OCI-M1 (cell line): ENCODE measurements around the gene TM7SF2.
A peak's percentile ranks its signal among the peaks of the same experiment; 100 is the strongest.
"Not testable (repeated sequence)": the region's sequence is repeated elsewhere in the genome, so short reads cannot be mapped to it uniquely, and the experiment has no call there.

Experiments
- DNase-seq: peaks from one replicate; lab custom pipeline; 2025; lab: John Stamatoyannopoulos, UW

Gene TM7SF2

DNA sequence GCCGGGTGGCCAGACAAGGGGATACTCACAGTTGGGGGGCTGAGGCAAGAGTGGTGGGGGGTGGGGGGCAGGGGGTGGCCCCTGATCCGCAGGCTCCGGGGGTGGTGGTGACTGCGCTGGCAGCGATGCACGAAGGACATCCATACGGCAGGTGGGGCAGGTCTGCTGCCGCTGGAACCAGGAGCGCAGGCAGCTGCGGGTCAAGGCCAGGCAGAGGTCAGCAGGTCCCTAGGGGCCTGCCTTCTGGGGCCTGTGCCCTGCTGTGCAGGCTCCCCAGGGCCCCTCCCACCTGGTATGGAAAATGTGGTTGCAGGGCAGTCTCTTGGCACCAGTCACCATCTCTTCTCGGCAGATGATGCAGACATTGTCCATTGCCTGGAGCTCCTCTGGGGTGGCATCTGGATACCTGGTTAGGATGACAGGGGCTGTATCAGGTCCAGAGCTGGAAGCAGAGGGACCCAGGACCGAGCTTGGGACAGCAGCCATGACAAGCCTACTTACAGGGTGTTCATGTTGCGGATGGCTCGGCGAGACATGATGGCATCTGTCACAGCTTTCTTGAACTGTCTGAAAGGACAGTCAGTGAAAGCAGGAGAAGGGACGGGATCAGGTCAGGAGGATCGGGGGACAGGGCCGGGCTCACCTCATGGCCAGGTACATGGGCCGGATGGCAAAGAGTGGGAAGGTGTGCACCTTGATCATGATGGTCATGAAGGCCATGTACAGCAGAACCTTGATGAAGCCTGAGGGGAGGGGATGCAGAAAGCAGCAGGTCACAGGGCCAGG, 19.2 kb downstream of the TM7SF2 start:
- no peak for DNase-seq

DNA sequence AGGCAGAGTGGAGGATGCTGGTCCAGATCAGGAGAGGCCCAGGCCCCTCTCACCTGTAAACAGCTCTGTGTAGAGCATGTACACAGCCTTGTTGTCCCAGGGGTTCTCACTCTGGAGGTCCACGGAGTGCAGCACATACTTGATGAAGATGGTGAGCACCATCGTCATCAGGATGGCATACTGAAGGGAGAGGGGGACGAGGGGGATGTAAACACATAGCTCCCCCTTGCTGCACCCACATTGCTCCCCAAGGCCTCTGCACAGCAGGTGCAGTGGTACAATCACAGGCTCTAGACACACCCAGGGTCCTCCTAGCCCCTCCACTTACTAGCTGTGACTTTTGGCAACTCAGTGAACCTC, 19.7 kb downstream of the TM7SF2 start:
- DNase-seq: no peak

DNA sequence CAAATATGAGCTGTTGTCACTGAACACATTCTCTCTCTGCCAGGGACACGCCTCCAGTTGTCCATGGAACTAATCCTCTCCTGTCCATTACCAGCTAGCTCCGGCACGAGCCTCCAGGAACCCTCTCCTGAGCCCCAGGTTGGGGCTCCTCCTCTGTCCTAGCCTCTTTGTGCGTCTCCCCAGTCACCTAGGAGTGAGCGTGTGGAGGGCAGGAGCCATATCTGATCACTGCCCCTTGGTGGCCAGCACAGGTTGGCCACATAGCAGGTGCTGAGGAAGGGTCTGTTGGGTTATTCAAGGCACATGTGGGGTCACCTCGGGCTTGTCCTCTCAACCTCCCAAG, 20.2 kb downstream of the TM7SF2 start:
- DNase-seq: no peak

DNA sequence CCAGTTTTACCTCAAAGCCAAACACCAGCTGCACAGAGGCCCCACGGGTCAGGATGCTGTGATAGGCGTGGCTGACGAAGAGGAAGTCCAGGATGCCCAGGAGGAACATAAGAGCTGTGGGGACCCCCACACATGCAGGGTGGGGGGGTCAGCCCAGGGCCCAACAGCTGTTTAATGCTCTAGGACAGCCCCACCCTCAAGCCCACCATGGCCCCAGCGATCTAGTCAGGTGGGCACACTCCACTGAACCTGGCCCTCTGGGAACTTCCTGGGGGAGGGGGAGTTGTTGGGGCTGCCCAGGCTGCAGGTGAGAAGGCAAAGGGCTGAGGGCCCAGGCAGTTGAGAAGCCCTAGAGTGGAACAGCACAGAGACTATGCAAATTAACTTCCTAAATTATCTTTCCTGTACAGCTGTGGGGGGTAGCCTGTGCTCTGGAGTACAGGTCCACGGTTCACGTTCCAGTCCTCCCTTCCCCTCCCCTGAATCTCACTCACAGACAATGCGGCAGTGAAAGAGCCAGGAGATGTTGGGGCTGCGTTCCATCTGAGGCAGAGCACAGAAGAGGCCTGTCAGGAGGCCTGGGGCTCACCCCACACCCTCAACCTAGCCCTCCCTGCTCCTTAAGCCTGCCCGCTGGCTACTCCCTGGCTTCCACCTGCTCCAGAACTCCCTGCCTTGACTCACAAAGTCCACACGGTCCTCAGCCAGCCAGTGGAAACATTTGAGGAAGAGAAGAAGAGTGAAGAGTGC, 20.7 kb downstream of the TM7SF2 start:
- DNase-seq: no peak

DNA sequence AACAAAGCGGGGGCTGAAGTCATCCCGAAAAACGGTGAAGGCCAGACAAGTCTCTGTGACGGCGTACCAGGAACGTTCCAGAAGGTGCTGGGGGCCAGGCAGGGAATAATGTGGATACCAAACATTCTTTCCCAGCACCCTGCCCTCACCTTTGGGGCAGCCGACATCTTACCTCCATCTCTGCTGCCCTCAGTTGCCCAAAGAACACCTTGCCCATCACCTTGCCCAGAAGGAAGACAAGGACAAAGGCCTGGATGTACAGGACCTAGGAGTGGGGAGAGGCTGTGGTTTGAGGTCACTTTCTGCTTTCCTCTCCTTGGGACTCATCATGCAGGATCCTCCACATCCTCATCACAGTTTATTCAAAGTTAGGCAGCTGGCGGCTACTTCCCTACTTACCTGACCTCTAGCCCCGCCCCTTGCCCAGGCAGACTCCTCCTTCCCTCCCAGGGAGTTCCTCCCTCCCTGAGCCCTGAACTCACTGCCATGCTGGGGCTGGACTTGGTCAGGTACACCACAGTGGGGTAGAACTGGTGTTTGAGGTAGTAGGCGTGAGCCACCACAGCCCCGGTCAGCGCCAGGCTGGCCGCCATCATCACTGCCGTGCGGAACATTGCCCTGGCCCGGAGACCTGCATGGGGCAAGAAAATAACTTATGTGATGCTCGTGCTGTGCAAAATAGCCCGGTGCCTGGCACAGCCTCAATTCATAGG, 21.5 kb downstream of the TM7SF2 start:
- peak; percentile 29 for DNase-seq

DNA sequence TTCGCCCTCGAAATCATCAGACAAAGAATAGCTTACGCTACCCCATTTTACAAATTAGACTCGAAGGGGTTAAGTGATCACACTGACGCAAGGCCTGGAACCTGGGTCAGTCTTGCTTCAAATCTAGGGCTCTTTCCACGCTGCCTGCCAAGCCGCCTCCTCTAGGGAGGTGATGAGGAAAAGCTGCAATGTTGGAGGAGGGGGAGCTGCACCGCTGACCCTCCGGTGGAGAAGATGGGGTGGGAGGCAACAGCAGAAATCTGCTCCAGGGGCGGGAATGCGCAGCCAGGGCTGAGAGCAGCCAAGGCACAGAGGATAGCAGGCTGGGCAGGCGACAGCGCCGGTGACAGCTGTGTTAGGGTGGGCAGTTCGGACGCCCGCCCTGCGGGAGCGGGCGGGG, 22.1 kb downstream of the TM7SF2 start:
- no peak for DNase-seq

DNA sequence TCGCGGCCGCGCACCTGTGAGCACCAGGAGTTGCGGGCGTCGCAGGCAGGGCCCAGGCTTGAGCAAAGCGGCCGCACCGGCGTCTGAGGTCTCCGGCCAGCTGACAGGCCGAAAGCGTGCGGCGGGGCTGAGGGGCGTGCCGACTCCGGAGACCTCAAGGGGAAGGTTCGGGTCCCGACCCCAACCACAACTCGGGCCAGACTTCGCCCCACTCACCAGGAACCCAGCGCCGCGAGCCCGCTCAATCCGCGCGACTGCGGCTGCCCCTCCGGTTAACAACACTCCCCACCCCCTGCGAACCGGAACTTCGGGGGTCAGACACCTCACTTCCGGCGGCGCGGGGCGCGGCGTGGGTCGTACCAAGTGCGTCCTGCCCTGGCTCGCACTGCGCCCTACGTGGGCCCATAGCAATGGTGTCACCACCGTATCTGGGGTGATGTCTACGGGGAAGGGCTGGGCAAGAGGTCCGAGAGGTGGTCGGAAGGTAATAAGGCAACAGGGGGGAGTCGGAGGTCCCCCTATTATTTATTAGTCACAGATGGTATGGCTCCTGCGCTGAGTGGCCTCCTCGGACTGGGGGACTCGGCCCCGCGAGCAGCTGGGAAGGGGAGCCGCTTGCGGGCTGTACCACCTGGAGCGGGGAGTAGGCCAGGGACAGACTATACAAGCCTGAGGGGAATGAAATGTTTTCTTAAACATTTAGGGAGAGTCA, 22.7 kb downstream of the TM7SF2 start, which contains the start of gene SYVN1:
Gene SYVN1 (minus strand): TSS at position 280 of the 712 bp plus-strand sequence. CDS start 918 bp downstream, outside the sequence.
- DNase-seq: peak; percentile 94

DNA sequence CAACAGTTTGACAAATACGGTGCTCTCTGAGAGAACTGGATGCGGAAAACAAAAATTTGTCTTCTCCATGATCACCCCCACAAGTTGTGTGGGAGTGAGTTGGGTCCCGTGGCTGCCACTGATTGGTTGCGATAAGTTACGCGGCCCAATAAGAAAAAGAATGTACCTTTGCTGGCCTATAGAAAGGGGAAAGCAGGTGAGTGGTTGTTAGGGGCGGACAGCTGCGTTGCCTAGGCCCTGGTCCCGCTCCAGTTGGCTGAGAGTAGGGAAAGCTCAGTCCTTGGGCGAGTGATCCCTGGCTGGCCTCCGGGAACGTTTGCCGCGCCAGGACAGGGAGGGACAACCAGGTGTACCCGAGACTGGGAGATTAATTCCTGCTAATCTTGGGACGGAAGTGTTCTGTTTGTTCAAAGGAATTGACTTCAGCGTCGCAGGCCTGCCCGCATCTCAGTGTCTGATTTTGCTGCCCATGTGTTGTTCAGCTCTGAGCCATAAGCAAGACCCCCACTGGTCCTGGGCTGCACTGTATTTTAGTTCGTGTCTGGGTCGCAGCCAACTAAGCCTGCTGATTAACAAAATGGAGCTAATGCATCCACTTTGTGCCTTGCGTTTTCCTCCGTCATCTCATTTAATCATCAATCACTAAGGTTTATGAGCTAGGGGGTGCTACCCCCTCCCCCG, 23.4 kb downstream of the TM7SF2 start:
- peak; percentile 97 for DNase-seq

DNA sequence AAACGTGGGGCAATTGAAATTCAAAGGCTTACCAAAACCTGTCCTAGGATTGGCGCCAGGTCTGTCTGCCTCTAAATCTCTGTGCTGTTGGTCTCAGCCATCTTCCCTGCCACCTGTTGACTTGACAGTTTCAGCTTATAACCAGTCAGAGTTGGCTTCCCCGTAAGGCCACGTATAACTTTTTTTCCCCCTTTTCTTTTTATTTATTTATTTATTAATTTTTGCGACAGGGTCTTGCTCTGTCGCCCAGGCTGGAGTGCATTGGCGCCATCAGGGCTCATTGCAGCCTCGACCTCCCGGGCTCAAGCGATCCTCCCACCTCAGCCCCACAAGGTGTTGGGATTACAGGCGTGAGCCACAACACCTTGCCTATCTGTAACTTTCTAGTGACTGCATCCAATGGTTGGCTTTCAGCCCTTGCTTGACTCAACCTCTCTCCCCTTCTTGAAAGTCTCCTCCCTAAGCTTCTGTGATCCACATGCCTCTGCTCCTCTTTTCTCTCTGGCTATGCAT, 24.0 kb downstream of the TM7SF2 start:
- no peak for DNase-seq

DNA sequence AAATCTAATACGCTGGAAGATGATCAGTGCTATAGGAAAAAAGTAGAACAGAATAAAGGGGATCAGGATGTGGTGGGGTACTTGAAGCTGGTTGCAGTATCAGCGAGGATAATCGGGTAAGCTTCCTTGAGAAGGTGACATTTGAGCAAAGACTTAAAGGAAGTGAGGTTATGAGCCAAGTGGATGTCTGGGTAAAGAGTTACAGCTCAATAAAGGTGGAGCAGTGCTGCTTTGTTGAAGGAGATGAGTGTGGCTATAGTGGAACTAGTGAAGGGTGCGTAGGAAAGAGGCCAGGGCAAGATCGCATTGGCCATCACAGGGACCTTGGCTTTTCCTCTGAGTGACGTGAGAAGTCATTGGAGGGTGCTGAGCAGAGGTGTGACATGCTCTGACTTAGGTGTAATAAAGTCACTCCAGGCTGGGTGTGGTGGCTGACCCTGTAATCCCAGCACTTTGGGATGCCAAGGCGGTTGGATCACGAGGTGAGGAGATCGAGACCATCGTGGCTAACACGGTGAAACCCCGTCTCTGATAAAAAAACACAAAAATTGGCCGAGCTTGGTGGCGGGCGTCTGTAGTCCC, 24.9 kb downstream of the TM7SF2 start:
- DNase-seq: no peak

DNA sequence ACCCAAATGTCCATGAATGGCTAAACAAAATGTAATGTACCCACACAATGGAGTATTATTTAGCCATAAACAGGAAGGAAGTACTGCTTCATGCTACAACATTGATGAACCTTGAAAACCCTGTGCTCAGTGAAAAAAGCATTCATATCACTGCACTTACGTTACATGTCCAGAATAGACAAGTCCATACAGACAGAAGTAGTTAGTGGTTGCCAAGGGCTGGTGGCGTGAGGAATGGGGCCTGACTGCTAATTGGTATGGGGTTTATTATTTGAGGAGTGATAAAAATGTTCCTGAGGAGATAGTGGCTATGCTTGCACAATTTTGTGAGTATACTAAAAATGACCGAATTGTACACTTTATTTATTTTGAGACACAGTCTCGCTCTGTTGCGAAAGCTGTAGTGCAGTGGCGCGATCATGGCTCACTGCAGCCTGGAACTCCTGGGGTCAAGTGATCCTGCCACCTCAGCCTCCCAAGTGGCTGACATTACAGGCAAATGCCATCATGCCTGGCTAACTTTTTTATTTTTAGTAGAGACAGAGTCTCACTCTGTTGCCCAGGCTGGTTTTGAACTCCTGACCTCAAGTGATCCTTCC, 30.3 kb downstream of the TM7SF2 start:
- no peak for DNase-seq

DNA sequence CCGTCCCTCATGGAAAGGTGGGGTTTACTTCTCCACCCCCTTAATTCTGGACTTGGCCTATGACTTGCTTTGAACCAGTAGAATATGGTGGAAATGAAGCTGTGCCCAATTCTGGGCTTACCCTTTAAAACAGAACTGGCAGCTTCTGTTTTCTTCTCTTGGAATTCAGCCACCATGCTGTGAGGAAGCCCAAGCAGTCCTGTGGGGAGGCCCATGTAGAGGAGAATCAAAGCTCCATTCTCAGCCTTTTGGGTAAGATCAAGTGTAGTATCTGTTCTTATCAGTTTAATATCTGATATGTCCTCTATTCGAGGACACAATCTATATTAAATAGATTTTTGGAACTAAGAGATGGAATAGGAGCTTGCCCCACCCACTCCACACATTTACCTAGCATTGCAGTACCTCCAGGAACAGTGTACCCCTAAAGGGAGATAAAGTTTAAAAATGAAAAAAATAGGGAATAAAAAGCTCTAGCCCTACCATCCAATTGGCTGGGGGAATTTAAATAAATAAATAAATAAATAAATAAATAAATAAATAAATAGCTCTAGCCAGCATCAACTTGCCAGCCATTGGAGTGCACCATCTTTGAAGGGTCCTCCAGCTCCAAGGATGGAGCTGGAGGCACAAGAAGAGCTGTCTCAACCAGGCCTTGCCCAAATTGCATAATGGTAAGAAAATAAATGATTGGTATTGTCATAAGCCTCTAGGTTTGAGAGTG, 35.8 kb downstream of the TM7SF2 start:
- DNase-seq: no peak

DNA sequence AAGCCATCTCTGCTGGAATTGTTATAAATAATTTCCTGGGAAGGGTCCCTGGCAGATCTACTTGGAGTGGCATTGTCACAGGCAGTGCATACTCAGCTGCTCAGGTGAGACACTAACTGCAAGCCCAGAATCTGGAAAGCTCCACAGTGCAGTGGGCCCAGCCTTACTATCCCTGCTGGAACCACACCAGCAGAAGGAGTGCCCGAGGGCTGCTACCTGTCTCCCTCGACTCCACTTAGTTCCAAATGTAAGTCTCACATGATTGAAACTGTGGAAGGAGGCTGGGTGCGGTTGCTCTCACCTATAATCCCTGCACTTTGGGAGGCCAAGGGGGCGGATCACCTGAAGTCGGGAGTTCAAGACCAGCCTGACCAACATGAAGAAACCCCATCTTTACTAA, 37.0 kb downstream of the TM7SF2 start:
- DNase-seq: no peak

DNA sequence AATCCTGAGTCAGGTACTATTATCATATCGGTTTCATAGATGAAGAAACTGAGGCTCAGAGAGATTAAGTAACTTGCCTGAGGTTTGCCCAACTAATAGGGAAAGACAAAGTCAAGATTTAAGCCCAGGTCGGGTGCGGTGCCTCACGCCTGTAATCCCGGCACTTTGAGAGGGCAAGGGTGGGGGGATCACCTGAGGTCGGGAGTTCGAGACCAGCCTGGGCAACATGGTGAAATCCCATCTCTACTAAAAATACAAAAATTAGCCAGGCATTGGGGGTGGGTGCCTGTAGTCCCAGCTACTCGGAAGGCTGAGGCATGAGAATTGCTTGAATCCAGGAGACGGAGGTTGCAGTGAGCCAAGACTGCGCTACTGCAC, 38.4 kb downstream of the TM7SF2 start:
- not testable (repeated sequence) for DNase-seq

DNA sequence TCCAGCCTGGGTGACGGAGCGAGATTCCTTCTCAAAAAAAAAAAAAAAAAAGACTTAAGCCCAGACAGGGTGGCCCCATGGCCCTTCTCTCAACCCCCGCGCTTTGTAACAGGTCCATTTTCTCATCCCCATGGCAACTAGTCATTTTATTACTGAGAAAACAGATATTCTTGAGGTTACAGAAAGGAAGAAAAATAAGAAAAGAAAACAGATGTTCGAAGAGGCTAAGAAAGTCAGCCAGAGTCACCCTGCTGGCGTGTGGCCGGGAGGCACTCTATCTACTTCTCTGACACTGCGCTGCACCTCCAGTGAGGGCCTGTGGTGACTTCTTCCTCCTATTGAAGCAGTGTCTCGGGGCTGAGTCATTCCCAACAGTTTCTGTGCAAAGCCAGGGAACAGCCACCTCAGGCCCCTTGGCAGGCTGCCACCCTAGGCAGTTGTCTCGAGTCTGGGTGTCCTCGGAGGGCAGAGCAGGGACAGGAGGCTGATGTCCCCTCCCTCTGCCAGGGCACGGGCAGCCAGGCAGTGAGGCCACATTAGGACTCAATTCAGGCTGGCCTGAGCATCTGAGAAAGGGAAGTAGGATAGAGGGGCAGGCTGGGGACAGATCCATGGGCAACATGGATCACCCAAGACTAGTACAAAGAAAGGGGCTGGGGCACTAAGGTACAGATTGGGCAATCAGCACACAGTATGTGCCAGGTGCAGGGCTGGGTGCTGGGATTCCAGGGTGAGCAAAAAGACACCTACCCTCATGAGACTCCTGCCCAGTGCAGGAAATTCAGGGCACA, 39.0 kb downstream of the TM7SF2 start:
- peak; percentile 93 for DNase-seq

DNA sequence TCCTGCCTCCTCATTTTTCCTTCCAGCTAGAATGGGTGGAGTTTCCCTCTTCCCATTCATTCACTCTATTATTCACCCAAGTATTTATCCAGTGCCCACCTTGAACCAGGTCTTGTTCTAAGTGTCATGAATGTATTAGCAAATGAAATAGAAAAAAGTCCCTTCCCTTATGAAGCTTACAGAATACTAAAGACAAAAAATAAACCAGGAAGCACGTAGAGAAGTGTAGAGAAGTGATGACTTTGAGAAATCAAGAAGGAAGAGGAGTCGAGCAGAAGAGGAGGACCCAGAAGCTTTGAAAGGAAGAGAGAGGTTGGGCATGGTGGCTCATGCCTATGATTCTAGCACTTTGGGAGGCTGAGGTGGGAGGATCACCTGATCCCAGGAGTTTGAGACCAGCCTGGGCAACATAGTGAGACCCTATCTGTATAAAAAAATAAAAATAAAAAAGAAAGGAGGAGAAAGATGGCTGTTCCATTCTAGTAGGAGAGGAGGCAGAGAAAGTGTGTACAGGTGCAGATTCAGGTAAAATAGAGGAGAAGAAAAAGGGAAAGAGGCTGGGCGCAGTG, 39.7 kb downstream of the TM7SF2 start:
- peak; percentile 24 for DNase-seq

DNA sequence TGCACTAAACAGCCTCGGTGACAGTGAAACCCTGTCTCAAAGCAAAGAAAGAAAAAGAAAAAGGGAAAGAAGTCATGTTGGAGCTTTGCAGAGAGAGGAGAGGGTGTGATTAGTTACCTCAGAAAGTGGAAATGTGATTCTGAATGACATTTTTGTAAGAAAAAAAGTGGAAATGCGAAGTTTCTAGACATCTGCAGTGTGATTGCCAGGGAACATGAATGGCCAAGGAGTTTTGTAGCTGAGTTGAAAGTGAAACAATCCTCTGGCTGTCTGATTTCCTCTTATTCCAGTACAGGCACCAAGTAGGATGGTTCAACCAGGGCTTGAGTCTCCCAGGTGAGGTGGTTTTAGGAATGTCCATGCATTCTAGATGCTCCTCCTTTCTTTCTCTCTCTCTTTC, 40.5 kb downstream of the TM7SF2 start:
- peak; percentile 48 for DNase-seq

DNA sequence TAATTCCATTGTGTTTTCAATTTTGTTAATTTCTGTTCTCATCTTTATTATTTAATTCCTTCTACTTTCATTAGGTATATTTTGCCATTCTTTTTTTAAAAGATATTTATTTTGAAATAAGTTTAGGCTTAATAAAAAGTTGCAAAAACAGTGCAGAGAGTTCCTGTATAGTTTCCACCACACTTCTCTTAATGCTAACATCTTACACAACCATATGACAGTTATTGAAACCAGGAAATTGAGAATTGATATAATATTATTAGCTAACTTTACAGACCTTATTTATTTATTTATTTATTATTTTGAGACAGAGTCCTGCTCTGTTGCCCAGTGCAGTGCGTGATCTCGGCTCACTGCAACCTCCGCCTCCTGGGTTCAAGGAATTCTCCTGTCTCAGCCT, 44.6 kb downstream of the TM7SF2 start:
- no peak for DNase-seq

DNA sequence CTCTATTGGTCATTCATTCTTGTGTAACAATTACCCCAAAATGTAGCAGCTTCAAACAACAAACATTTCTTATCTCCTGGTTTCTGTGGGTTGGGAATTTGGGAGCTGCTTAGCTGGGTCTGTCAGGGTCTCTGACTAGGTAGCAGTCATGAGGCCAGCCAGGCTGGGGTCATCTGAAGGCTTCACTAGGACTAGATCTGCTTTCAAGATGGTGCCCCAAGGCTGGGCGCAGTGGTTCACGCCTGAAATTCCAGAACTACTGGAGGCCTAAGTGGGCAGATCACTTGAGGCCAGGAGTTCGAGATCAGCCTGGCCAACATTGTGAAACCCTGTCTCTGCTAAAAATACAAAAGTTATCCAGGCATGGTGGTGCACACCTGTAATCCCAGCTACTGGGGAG, 45.3 kb downstream of the TM7SF2 start:
- no peak for DNase-seq
